HG02642 (cell line): Measurements from ENCODE around the gene ACOT4.
"Not testable (repeated sequence)": the region's sequence is repeated elsewhere in the genome, so short reads cannot be mapped to it uniquely, and the experiment has no call there.

Source experiments
- ATAC-seq: cut with Tn5 transposase; IDR thresholded peaks from one replicate; pipeline ENCODE4 v1.9.1; 2021; ENCODE audit warnings: mild to moderate bottlenecking; ENCODE audit not compliant: unreplicated experiment, poor library complexity

The ACOT4 gene, protein sequence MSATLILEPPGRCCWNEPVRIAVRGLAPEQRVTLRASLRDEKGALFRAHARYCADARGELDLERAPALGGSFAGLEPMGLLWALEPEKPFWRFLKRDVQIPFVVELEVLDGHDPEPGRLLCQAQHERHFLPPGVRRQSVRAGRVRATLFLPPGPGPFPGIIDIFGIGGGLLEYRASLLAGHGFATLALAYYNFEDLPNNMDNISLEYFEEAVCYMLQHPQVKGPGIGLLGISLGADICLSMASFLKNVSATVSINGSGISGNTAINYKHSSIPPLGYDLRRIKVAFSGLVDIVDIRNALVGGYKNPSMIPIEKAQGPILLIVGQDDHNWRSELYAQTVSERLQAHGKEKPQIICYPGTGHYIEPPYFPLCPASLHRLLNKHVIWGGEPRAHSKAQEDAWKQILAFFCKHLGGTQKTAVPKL

DNA sequence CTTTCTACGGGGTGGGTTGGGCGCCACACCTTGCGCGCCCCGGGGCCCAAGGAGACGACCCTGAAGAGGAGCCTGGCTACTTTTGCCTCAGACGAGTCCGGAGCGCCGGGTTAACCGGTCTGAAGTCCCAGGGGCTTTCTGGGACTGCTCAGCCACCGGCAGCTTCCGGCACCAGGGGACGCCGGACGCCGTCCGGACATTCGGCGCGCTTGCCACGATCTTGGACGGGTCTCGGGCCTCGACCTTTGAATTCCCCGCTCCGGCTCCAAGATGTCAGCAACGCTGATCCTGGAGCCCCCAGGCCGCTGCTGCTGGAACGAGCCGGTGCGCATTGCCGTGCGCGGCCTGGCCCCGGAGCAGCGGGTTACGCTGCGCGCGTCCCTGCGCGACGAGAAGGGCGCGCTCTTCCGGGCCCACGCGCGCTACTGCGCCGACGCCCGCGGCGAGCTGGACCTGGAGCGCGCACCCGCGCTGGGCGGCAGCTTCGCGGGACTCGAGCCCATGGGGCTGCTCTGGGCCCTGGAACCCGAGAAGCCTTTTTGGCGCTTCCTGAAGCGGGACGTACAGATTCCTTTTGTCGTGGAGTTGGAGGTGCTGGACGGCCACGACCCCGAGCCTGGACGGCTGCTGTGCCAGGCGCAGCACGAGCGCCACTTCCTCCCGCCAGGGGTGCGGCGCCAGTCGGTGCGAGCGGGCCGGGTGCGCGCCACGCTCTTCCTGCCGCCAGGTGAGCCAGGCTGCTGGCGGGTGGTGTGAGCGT lies at the start of gene ACOT4:
ACOT4 (plus strand) TSS at position 184 of the 760 bp plus-strand sequence; CDS start at position 271, 87 bp downstream.
- ATAC-seq = peak; percentile 67

DNA sequence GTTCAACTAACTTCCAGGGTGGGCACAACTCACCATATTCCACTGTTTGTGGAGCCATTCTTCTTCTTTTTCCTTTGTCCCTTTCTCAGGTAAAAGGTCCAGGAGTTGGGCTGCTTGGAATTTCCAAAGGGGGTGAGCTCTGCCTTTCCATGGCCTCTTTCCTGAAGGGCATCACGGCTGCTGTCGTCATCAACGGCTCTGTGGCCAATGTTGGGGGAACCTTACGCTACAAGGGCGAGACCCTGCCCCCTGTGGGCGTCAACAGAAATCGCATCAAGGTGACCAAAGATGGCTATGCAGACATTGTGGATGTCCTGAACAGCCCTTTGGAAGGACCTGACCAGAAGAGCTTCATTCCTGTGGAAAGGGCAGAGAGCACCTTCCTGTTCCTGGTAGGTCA lies 48.7 kb upstream of the ACOT4 start:
- not testable (repeated sequence) for ATAC-seq

DNA sequence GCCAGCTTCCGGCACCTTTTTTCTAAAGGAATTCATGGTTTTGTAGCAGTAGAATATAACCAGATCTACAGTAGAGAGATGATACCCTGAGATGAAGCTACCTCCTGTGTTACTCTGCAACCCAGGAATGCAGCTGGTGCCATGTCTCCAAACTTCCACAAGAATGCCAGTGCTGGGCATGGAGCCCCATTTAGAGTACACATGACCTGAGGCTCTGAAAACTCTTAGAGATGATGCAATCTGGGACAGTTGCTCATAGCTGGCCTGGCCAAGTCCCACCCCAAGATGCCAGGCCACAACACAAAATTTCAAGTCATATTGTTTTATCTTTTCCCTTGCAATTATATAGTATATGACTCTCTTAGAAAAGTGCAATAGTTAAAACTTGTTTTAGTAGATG lies 46.3 kb upstream of the ACOT4 start:
- not testable (repeated sequence) for ATAC-seq

DNA sequence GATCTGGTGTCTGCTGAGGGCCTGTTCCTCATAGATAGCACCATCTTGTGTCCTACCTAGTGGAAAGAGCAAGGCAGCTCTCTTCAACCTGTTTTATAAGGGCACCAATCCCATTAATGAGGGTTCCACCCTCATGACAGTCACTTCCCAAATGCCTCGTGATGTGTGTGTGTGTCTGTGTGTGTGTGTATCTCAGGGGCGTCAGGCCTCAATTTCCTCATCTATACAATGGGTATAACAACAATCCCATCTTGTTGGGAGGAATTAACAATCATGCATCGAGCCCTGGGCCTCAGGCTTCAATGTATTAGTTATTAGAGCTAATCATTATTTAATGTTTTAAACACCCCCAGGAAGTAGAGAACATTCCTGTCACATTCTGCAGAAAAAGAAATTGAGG lies 42.6 kb upstream of the ACOT4 start:
- not testable (repeated sequence) for ATAC-seq

DNA sequence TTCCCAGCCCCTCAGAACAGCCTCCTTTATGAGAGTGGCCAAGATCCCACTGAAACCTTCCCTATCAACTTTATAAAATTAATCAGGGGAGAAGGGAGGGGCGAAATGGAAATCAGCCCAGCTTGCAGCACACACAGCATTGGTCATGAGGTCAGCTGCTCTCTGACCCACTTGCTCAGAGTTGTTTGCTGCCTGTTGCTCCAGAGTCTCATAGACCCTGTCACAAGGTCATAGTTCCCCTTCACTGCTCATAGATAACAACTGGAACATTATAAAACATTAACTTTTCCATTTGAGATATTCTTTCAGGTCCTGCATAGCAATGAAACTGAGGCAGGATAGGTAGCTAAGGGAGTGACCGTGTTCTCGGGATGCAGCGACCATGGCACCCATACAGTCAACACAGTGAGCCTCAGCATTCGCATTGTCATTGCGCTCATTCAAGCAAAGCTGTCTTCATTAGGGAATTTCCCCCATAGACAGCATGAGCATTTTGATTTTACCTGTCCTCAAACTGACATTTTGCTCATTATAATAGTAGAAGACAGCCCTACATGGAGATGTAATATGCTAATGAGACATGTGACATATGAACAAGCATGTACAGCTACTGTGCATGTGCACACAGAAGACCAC lies 41.7 kb upstream of the ACOT4 start:
- not testable (repeated sequence) for ATAC-seq

DNA sequence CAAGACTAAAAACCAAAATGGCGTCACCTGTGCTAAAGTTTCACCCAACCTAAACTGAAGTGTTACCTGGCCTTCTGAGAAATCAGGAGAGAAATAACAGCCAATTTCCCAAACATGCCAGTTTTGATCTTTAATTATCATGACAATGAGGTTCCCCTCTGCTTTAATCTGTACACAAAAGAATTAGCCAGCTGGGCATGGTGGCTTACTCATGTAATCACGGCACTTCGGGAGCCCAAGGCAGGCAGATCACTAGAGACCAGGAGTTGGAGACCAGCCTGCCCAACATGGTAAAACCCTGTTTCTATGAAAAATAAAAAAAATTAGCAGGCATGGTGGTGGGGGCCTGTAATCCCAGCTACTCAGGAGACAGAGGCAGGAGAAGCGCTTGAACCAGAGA lies 37.8 kb upstream of the ACOT4 start:
- no peak for ATAC-seq

DNA sequence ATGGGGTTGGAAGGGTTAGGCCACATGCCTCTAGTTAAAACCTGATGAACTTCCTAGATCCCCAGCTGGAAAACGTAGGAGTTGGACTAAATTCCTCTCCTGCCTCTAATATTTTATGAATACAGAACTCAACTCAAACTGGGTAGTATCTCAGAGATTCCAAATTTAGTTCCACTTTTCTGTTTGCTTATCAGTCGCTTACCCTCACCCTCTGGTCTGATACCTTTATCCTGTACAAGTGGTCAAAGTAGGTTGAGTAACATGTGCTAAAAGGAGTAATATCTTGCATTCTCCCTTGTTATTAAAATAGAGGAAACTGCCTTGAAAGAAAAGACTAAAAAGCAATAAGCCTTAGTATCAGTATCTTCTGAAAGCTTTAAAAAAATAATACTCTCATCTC lies 34.5 kb upstream of the ACOT4 start:
- not testable (repeated sequence) for ATAC-seq

DNA sequence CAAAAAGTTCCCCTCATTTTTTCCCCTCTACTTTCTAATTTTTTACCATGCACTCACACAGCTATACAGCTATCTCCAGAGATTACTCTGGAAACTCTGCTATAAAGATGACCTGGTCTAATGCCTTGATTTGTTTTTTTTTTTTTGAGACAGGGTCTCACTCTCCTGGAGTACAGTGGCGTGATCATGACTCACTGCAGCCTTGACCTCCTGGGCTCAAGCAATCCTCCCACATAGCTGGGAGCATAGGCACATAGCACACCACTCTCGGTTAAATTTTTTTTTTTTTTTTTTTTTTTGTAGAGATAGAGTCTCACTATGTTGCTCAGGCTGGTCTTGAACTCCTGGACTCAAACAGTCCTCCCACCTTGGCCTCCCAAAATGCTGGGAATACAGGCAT lies 33.4 kb upstream of the ACOT4 start:
- ATAC-seq = not testable (repeated sequence)

DNA sequence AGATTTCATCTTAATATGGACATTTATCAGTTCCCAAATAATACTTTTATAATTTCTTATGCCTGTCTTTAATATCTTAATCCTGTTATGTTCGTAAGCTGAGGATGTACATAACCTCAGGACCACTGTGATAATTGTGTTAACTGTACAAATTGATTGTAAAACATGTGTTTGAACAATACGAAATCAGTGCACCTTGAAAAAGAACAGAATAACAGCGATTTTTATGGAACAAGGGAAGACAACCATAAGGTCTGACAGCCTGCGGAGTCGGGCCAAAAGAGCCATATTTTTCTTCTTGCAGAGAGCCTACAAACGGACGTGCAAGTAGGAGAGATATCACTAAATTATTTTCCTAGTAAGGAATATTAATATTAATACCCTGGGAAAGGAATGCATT lies 29.4 kb upstream of the ACOT4 start:
- not testable (repeated sequence) for ATAC-seq

DNA sequence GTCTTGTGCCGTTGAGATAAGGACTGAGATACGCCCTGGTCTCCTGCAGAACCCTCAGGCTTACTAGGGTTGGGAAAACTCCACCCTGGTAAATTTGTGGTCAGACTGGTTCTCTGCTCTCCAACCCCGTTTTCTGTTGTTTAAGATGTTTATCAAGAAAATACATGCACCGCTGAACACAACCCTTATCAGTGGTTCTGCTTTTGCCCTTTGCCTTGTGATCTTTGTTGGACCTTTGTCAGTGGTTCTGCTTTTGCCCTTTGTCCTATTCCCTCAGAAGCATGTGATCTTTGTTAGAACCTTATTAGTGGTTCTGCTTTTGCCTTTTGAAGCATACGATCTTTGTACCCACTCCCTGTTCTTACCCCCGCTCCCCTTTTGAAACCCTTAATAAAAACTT lies 29.0 kb upstream of the ACOT4 start:
- not testable (repeated sequence) for ATAC-seq

DNA sequence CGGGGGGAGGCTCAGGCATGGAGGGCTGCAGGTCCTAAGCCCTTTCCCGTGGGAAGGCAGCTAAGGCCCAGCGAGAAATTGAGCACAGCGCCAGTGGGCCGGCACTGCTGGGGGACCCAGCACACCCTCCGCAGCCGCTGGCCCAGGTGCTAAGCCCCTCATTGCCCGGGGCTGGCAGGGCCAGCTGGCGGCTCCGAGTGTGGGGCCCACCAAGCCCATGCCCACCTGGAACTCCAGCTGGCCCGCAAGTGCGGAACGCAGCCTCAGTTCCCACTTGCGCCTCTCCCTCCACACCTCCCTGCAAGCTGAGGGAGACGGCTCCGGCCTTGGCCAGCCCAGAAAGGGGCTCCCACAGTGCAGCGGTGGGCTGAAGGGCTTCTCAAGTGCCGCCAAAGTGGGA lies 25.2 kb upstream of the ACOT4 start:
- not testable (repeated sequence) for ATAC-seq

DNA sequence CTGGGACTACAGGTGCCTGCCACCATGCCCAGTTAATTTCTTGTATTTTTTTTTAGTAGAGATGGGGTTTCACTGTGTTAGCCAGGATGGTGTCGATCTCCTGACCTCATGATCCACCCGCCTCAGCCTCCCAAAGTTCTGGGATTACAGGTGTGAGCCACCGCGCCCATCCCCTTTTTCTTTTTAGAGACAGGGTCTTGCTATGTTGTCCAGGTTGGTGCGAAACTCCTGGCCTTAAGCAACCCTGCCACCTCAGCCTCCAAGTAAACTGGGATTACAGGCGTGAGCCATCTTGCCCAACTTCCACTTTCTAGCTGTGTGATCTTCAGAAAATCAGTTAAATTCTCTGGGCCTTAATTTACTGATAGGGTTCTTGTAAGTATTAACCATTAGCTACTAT lies 24.7 kb upstream of the ACOT4 start:
- ATAC-seq = not testable (repeated sequence)

DNA sequence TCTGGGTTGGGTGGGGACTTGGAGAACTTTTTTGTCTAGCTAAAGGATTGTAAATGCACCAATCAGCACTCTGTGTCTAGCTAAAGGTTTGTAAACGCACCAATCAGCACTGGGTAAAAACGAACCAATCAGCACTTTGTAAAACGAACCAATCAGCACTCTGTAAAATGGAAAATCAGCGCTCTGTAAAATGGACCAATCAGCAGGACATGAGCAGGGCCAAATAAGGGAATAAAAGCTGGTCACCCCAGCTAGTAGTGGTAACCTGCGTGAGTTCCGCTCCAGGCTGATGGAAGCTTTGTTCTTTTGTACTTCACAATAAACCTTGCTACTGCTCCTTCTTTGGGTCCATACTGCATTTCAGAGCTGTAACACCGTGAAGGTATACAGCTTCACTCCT lies 24.3 kb upstream of the ACOT4 start:
- no peak for ATAC-seq

DNA sequence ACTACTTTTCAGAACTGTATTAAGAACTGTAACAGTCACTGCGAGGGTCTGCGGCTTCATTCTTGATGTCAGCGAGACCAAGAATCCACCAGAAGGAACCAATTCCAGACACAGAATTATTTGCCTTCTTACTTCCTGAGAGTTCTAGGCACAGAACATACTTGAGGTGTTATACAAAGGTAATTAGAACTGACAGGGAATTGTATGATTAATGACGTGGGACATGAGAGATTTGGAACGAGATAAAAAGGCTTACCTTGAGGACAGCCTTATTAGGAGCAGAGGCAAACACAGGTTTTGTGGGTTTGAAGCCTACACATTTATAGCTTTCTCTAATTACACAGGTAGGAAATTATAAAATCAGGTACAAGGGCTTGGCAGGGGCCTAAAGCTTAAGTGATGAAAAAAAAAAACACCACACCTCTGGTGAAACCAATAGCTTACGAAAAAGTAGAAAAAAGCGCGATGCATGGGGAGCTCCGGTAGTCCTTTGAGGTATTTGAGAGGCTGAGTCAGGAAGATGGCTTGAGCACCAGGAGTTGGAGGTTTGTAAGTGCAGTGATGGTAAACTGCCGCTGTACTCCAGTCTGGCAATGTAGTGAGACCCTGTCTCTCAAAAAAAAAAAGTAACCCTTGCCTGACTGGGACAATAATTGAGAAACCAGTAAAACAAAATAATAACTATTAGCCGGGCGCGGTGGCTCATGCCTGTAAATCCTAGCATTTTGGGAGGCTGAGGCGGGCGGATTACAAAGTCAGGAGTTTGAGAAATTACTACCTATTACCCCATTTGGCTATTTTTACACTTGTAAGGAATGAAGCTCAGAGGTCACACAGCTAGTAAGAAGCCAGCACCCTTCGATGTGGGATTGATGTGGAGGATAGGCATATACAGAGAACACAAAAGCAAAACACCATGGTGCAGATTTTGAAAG lies 23.5 kb upstream of the ACOT4 start:
- no peak for ATAC-seq

DNA sequence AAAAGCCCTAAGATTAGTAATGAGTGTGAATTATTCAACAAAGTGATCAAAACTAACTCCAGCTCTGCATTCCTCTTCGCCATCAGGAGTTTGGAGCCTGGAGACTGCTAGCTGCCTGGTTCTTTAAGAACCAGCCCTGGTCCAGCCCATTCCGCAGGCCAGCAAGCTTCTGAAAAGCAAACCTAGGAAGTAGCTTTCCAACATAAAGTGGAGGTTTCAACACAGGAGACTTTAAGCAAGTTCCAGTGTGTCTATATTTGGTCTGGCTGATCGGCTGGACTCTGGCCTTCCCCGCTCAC lies 22.8 kb upstream of the ACOT4 start:
- ATAC-seq = not testable (repeated sequence)

DNA sequence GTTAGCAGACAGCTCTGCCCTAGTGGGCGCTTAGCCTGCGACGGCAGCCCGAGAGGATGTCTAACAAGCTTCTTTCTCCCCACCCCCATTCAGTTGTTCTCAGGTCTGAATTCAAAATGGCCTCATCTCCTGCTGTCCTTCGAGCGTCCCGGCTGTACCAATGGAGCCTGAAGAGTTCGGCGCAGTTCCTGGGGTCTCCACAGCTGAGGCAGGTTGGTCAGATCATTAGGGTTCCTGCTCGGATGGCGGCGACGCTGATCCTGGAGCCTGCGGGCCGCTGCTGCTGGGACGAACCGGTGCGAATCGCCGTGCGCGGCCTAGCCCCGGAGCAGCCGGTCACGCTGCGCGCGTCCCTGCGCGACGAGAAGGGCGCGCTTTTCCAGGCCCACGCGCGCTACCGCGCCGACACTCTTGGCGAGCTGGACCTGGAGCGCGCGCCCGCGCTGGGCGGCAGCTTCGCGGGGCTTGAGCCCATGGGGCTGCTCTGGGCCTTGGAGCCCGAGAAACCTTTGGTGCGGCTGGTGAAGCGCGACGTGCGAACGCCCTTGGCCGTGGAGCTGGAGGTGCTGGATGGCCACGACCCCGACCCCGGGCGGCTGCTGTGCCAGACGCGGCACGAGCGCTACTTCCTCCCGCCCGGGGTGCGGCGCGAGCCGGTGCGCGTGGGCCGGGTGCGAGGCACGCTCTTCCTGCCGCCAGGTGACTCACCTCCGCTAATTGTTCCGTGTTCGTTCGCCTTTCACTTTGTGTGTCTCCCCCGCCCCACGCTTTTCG lies 22.3 kb upstream of the ACOT4 start, which contains the start of gene ACOT2:
ACOT2 (plus strand) TSS at position 29 of the 774 bp plus-strand sequence; CDS start at position 57, 28 bp downstream.
- ATAC-seq = peak; percentile 69

DNA sequence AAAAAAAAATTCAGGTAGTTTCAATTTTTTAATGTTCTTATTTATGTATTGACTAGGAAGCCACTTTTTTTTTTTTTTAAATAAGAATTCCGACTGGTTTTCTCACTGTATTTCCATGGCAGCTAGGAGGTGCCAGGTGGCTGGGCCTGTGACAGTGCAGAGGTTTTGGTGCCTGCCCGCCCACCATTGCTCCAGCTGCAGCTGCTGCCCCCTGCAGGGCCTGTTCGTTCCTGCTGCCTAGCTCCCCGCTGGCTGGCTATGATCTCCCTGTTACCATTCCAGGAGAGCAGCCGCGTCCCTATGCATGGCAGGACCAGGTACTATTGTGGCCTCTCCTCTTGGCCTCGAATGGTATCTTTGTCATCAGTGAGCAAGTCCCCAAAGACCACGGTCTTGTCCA lies 20.8 kb upstream of the ACOT4 start:
- ATAC-seq = peak; percentile 65

DNA sequence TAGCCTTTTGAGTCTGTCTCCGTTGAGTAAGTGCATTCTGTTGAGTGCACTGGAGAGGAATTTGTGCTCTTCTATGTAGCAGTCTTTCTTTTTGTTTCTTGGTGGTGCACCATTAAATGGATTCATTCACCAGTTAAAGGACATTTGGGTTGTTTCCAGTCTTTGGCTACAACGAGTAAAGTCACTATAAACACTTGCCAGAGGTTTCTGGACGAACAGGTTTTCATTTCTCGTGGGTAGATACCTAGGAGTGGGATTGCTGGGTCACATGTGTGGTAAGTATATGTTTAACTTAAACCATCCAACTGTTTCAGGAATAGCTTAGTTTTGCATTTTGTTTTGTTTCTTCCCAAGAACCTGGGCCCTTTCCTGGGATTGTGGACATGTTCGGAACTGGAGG lies 18.6 kb upstream of the ACOT4 start:
- not testable (repeated sequence) for ATAC-seq

DNA sequence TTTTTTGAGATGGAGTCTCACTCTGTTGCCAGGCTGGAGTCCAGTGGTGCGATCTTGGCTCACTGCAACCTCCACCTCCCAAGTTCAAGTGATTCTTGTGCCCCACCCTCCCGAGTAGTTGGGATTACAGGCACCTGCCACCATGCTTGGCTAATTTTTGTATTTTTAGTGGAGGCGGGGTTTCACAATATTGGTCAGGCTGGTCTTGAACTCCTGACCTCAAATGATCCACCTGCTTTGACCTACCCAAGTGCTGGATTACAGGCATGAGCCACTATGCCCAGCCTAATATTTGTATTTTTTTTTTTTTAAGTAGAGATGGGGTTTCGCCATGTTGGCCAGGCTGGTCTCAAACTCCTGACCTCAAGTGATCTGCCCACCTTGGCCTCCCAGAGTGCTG lies 17.9 kb upstream of the ACOT4 start:
- ATAC-seq = not testable (repeated sequence)
